Embryonic facial prominence (tissue), 1 donor: ENCODE results near the gene SYAP1.
"Not testable (repeated sequence)": the region's sequence is repeated elsewhere in the genome, so short reads cannot be mapped to it uniquely, and the experiment has no call there.

Experiments
- DNase-seq: peaks from one replicate; pipeline ENCODE4 v3.0.0-alpha.2; 2016; ENCODE audit errors: extremely low spot score

SYAP1 gene

GRCh38 chrX:16778993-16779392 lies 59.6 kb downstream of the SYAP1 start:
- no peak for DNase-seq

- DNase-seq, result not testable (repeated sequence)
These were observed 60.4 kb downstream of the SYAP1 start for GRCh38 chrX:16779815-16780214.

GRCh38 chrX:16783452-16783851 lies 64.0 kb downstream of the SYAP1 start:
- DNase-seq, result no peak

- not testable (repeated sequence) for DNase-seq
These were observed 65.0 kb downstream of the SYAP1 start for GRCh38 chrX:16784440-16784839.

- DNase-seq, result no peak
These were observed 66.1 kb downstream of the SYAP1 start for GRCh38 chrX:16785247-16786138.

- DNase-seq, result peak; percentile 91
These were observed 66.9 kb downstream of the SYAP1 start, which contains the start of gene TXLNG for GRCh38 chrX:16786139-16786790. TSS of gene TXLNG (plus strand) at chrX:16786466. CDS start at chrX:16786488, 22 bp downstream.

GRCh38 chrX:16786791-16787735 lies 67.7 kb downstream of the SYAP1 start:
- no peak for DNase-seq

- DNase-seq, result no peak
These were observed 69.1 kb downstream of the SYAP1 start for GRCh38 chrX:16788477-16788876.

- DNase-seq, result no peak
These were observed 76.9 kb downstream of the SYAP1 start for GRCh38 chrX:16796298-16796697.

GRCh38 chrX:16797358-16797757 lies 77.9 kb downstream of the SYAP1 start:
- DNase-seq, result no peak

GRCh38 chrX:16797841-16798240 lies 78.4 kb downstream of the SYAP1 start:
- DNase-seq, result no peak

- no peak for DNase-seq
These were observed 85.6 kb downstream of the SYAP1 start for GRCh38 chrX:16804923-16805464.

- no peak for DNase-seq
These were observed 88.1 kb downstream of the SYAP1 start for GRCh38 chrX:16807548-16807947.

- DNase-seq, result no peak
These were observed 88.6 kb downstream of the SYAP1 start for GRCh38 chrX:16807976-16808542.

GRCh38 chrX:16814597-16814996 lies 95.2 kb downstream of the SYAP1 start:
- DNase-seq, result no peak
